EL (cell line): ENCODE data around the gene SLC25A23.

ENCODE experiments used
- DNase-seq: peaks from one replicate; pipeline ENCODE4 v3.0.0-alpha.2; 2016

SLC25A23 gene

GRCh38 chr19:6393983-6394412 is 65.6 kb downstream of the SLC25A23 start:
- no peak for DNase-seq

- DNase-seq = peak; percentile 96
Observed at GRCh38 chr19:6393074-6393982, 66.3 kb downstream of the SLC25A23 start, which contains the start of gene GTF2F1. Gene GTF2F1 (minus strand): TSS chr19:6393164. CDS start chr19:6392995, 169 bp downstream.

GRCh38 chr19:6392221-6393073 is 67.1 kb downstream of the SLC25A23 start:
- peak; percentile 15 for DNase-seq
